ENCODE data around the gene MOB3C. TPM values are rescaled to one million over a fixed set of nuclear protein-coding genes. Genes with fewer than 3 reads are reported as not detected.

MOB3C gene
- polyA plus RNA-seq, 3 donors = 5.3 to 18.1 (median 6.1) TPM

DNA sequence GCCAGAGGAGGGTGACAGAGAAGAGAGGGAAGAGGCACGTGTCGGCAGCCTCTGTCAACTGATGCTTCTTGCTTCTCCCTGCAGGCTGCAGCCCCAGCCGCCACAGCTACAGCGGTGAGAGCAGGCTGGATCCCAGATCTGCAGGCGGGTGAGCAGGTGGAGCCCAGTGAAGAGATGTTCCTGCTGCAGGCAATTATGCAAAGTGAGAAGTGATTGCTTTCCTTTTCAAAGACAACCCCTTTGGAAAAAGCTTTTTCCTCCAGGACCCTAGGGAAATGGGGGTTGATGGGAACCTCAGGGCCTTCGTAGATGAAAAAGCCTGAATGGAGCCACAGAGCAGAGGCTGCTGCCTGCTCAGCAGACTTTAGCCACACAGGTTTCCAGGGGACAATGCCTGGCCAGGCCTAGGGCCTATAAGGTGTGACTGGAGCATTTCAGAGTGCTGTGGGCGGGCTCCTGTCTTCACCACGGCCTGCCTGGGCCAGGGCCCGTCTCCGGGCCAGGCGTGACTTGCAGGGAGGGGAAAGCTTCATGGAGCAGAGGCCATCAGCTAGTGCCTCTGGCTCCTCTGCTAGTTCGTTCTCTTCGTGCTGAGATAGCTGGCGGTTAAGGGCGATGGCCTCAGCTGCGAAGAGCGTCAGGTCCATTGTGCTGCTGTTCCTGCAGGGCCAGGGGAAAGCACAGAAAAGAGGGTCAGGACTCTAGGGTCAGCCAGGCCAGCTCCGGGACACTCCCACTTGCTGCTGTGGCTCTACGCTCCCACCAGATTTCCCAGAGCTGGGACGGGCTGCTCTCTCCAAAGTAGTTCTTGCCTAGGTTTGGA, 58.3 kb downstream of the MOB3C start:
- intact Hi-C loops (cut with micrococcal nuclease) = no loop called here
- no peaks in the 10 kb centered on the region for H3K27me3 ChIP-seq (ENCODE audit: control insufficient read depth in 2 of 2, insufficient read depth in 2 of 2, low read length in 2 of 2)
- Mint-ChIP-seq H3K4me3 (no peak overlapping the region), H3K9me3 (no peaks in the 10 kb centered on the region), H3K27me3 (ENCODE audit: low read depth in 3 of 3) (peaks cover 0 to 2% (median 0%) of the 10 kb centered on the region in 3 donors), H3K36me3 (peaks cover 58 to 64% of the 10 kb centered on the region in 2 donors), H3K4me1 (peaks cover 7% of the 10 kb centered on the region), H3K27ac (peak overlapping the region in 4 of 7 donors; percentile 14 to 75 (median 46))
- H3K36me3 ChIP-seq (replicated peaks in 1 of 2; ENCODE audit: control insufficient read depth in 1 of 2, insufficient read depth in 2 of 2, low read length in 2 of 2) = peaks cover 51 to 66% of the 10 kb centered on the region in 2 donors
- no peaks in the 10 kb centered on the region for H4K20me1 ChIP-seq (ENCODE audit: insufficient read depth, low read length)
- H3K4me1 ChIP-seq (ENCODE audit: control insufficient read depth in 1 of 2, insufficient read depth in 2 of 2, low read length in 2 of 2) = no peaks in the 10 kb centered on the region
- no peak overlapping the region for H3K4me2 ChIP-seq (replicated peaks; ENCODE audit: extremely low read depth, low read length, poor library complexity, severe bottlenecking)
- no peak overlapping the region for H3K27ac ChIP-seq (ENCODE audit: low read depth in 1 of 2, low read length in 2 of 2)
- H3K79me2 ChIP-seq (ENCODE audit: insufficient read depth, low read length) = no peaks in the 10 kb centered on the region
- DNase-seq = no peak
- no peaks in the 10 kb centered on the region for H3K9me3 ChIP-seq (replicated peaks in 1 of 2; ENCODE audit: control insufficient read depth in 1 of 2, insufficient read depth in 1 of 2, low read length in 2 of 2)
- no peak overlapping the region for H3K9ac ChIP-seq (ENCODE audit: insufficient read depth, low read length, poor library complexity, severe bottlenecking)
- 96% methylated on average over 16 of the region's 20 CpGs for WGBS (ENCODE audit: insufficient coverage)
- no peak overlapping the region for H3K4me3 ChIP-seq (replicated peaks in 1 of 3; ENCODE audit: low read depth in 2 of 3, low read length in 3 of 3)
- no peak overlapping the region for H2AFZ ChIP-seq (ENCODE audit: insufficient read depth, low read depth, low read length, poor library complexity, severe bottlenecking)
- TF ChIP-seq, protein P1, sequence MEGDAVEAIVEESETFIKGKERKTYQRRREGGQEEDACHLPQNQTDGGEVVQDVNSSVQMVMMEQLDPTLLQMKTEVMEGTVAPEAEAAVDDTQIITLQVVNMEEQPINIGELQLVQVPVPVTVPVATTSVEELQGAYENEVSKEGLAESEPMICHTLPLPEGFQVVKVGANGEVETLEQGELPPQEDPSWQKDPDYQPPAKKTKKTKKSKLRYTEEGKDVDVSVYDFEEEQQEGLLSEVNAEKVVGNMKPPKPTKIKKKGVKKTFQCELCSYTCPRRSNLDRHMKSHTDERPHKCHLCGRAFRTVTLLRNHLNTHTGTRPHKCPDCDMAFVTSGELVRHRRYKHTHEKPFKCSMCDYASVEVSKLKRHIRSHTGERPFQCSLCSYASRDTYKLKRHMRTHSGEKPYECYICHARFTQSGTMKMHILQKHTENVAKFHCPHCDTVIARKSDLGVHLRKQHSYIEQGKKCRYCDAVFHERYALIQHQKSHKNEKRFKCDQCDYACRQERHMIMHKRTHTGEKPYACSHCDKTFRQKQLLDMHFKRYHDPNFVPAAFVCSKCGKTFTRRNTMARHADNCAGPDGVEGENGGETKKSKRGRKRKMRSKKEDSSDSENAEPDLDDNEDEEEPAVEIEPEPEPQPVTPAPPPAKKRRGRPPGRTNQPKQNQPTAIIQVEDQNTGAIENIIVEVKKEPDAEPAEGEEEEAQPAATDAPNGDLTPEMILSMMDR (IDR thresholded peaks at IDR 0.05) = no peak

Other genes starting within 250 kb of the MOB3C start
- gene FAAH, start 222.5 kb downstream of the MOB3C start, polyA plus RNA-seq = 10 to 100 TPM; 11.5 to 47.1 (median 11.5) TPM
- not detected for gene DMBX1, start 127.0 kb downstream of the MOB3C start, polyA plus RNA-seq
- not detected for gene KNCN, start 65.2 kb downstream of the MOB3C start, polyA plus RNA-seq
- gene MKNK1, start 12.5 kb downstream of the MOB3C start, polyA plus RNA-seq = 100 to 1,000 TPM in 1 of 3 donors, 10 to 100 TPM in 2; 38.2 to 144 (median 38.6) TPM
- 10 to 100 TPM; 16.9 to 45.4 (median 33.4) TPM for gene ATPAF1, start 51.6 kb upstream of the MOB3C start, polyA plus RNA-seq
- gene TEX38, start 55.0 kb upstream of the MOB3C start, polyA plus RNA-seq = not detected
- 10 to 100 TPM; 31.4 to 75.5 (median 49.8) TPM for gene EFCAB14, start 102.3 kb upstream of the MOB3C start, polyA plus RNA-seq
- not detected for gene CYP4B1, start 182.2 kb upstream of the MOB3C start, polyA plus RNA-seq